GM18502 (cell line): ENCODE measurements around the gene CTU2.
"Not testable (repeated sequence)": the region's sequence is repeated elsewhere in the genome, so short reads cannot be mapped to it uniquely, and the experiment has no call there.

Source experiments
- ATAC-seq: cut with Tn5 transposase; IDR thresholded peaks from one replicate; pipeline ENCODE4 v1.9.1; 2021; ENCODE audit warnings: mild to moderate bottlenecking; ENCODE audit not compliant: unreplicated experiment, poor library complexity

The CTU2 gene

DNA sequence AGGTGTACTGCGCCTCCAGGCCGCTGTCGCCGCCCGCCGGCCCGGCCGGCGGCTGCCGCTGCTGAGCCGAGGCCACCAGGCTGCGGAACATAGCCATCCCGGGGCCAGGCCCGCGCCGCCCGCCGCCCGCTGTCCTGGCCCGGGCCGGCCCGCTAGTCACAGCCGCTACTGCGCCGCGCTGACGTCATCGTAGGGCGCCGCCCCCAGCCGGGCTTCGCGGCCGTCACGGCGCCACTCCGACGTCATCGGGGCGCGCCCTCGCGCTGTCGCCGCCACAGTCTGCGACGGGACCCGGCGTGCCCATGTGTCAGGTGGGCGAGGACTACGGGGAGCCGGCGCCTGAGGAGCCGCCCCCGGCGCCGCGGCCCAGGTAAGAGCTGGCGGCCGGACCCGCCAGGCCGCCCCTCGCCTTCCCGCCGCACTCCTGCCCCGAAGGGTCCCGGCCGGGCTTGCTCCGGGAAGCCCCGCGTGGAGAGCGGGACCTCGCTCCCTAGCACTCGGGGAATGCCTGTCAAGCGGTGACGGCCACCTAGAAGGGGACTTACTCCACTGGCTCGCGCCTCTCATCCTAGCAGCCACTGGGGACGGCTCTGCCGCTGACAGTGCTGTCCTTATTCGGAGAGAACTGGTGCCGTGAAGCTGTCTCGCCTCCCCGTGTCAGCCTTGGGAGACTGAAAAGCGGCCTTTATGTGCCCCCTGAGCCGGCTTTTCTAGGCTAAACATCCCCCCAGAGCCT is at the start of gene CTU2, which contains the start of gene RNF166:
Gene CTU2 (plus strand): TSS at position 275 of the 736 bp plus-strand sequence. CDS start 28 bp downstream, at position 303.
Gene RNF166 (minus strand): TSS at position 180 of the 736 bp plus-strand sequence. CDS start 83 bp downstream, at position 97.
- ATAC-seq, result peak; percentile 69

DNA sequence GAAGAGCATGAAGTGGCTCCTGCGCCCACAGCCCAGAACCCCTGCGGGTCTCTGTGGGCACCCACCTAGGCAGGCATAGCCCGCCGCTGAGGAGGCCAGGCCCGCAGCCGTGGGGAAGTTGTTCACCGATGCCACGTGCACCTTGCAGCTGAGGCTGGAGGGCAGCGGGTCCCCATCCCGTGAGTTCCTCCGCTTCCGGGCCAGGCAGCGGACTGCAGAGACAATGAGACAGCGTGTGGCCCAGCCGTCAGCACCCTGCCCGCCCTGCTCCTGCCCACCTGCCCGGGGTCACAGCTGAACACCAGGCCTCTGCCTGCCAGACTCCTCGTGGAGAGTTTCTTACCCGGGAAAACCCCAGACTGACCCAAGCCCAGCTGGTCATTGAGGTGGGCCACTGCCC is 48.9 kb upstream of the CTU2 start:
- ATAC-seq, result no peak

DNA sequence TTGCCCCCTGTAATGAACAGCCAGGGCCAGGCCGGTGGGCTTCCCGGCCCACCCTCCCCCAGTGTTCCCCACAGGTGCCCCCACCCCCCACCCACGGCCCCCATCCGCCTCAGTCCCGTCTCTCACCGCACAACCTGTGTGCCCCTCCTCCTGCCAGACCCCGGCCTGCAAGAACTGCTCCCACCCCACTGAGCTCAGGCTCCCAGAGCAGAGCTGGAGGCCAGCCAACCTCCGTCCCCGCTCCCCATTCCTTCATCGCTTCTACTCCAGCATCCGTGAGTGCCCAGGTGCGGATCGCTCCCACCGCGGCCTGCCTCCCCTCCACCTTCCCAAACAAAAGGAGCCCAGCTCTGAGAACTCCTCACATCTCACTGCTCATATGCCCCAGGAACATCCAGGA is 47.6 kb upstream of the CTU2 start:
- ATAC-seq, result no peak

DNA sequence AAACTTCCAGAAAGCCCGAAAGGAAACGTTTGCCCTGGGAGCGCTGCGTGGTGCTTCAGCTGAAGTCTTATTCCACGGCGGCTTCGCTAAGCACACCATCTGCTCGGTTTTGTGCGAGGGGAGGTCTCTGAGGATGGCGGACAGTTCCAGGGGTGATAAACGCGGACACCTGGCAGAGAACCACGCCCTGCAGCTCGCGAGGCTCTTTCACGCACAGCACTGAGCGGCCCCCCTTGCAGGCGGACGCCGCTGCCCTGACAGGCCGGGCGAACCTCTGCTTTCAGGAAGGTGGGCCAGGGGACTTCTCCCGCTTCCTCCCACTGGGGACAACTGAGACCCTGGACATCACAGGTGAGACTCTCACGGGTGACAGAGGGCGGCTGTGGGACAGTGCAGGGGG is 47.1 kb upstream of the CTU2 start:
- ATAC-seq, result no peak

DNA sequence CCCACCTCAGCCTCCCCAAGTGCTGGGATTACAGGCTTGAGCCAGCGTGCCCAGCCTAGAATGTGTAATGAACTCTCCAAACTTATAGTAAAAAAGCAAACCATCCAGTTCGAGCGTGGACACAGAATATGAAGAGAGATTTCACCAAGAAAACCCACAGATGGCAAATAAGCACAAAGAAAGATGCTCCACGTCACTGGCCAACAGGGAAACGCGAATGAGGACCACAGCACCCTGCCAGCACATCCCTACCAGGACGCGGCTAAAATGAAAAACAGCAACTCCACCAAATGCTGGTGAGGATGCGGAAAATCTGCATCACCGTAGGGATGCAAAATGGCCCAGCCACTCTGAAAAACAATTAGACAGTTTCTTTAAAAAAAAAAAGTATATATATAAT is 44.8 kb upstream of the CTU2 start:
- ATAC-seq, result no peak

DNA sequence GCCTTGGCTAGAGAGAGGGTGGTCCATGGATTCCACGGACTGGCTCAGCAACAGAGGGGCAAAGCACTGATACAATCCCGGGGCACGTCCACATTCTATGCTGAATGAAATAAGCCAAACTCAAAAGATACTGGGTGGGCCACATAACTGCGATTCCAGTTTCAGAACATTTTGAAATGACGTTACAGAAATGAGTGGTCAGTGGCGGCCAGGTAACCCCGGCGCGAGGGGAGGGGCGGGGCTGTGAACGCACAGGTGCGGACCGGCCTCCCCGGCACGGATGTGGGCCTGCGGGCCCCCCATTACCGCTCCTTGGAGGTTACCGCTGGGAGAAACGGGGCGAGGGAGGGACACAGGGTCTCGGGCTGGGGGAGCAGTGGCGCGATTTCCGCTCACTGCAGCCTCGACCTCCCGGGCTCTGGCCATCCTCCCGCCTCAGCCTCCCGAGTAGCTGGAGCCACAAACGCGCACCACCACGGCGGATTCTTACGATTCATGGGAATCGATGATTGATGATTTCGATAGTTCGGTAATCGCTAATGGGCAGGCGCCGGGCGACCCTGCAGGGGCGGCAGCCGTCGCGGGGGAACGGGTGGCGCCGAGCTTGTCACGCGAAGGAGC is 44.0 kb upstream of the CTU2 start:
- ATAC-seq, result no peak

DNA sequence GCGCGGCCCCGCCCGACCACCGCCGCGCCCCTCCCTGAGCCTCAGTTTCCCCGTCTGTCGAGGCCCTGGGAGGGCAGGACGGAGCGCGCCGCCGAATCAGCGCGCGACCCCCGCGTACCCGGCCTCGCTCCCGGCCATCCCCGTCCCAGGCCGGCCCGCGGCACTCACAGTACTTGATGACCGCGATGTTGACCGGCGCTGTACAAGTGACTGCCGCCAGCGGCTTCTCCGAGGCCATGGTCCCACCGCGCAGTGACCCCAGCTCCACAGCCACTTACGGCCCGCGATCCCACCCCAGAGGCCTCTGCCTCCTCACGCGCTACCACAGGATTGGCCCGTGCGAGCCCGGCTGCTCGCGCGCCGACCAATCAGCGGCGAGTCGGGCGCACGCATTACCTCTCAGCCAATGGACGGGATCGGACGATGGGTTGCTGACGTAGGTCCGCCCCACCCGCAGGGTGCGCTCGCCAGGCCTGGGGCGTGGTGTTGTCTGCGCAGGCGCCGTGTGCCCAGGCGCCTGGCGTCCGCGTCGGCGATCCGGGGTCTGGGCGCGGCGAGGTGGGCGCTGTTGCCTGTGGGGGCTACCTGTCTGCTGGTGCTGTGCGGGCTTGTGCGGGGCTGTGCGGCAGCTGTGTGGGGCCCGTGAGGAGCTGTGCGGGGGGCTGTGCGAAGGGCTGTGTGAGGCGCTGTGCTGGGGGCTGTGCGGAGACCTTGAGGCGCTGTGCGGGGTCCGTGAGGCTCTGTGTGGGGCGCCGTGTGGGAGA is 43.3 kb upstream of the CTU2 start, which contains the start of gene MVD:
Gene MVD (minus strand): TSS at position 249 of the 764 bp plus-strand sequence. CDS start 11 bp downstream, at position 238.
- peak; percentile 90 for ATAC-seq

DNA sequence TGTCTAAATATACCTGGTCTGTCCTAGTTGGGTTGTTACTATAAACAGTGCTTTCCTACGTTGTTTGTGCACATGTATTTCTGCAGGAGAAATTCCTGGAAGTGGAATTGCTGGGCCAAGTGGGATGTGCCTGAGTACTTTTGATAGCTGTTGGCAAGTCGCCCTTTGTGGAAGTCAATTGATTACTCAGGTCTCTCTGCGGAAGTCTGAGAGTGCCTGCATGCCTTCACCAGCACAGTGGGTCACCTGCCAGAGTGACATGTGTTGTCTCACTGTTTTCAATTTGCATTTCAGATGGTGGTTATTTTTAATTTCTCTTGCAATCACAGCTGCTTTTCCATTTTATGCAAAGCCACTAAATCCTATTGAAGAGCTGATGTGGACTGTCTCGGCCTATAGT is 41.2 kb upstream of the CTU2 start:
- ATAC-seq, result no peak

DNA sequence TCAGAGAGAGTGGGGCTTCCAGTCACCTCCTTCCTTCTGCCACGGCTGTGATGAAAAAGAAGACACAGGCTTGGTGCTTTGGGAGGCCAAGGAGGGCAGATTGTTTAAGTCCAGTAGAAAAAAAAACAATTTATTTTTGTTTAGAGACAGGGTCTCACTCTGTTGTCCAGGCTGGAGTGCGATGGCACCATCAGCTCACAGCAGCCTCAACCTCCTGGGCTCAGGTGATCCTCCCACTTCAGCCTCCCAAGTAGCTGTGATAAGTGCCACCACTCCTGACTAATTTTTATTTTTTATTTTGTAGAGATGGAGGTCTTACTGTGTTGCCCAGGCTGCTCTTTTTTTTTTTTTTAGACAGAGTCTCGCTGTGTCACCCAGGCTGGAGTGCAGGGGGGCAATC is 40.7 kb upstream of the CTU2 start:
- no peak for ATAC-seq

DNA sequence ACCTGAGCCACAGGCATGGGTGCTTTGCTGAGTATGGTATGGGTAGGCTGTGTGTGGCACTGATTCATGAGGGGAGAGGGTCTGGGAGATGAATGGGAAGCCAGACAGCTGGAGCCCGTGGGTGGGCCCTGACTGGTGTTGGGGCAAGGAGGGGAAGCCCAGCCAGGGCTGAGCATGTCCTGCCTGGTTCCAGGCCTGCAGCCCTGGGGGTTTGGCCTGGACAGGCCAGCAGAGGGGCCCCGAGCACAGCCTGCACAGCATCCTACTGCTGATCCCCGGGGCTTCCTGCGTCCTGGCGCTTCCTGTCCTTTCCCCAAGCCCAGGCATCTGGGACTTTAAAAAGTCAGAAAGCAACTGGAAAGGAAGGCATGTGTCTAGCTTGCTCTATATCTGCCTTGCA is 38.8 kb upstream of the CTU2 start:
- ATAC-seq, result no peak

DNA sequence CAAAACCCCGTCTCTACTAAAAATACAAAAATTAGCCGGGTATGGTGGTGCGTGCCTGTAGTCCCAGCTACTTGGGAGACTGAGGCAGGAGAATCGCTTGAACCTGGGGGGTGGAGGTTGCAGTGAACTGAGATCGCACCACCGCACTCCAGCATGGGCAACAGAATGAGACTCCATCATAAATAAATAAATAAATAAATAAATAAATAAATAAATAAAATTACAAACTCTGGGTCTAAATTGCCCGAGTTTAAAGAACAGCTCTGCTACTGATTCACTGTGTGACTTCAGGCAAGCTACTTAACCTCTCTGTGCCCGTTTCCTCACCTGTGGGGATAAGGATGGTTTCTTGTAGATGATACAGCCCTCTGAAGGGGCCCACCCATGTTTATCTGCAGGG is 36.8 kb upstream of the CTU2 start:
- ATAC-seq, result not testable (repeated sequence)

DNA sequence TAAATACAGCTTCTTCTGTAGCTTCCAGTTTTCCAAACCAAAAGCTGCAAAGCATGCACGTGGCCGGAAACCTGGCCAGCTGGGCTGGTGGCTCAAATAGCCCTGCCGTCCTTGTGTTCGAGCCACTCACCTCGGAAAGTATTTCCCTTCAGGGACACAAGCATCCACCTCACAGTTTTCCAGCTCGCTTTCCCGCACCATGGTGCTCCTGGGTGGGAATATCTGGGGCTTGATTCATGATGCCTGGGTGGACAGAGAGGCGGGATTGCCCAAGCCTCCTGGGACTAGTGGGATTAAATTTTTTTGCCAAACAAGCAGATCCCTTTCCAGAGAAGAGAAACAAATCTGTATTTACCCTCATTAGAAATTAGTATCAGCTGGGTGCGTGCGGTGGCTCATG is 36.3 kb upstream of the CTU2 start:
- no peak for ATAC-seq

DNA sequence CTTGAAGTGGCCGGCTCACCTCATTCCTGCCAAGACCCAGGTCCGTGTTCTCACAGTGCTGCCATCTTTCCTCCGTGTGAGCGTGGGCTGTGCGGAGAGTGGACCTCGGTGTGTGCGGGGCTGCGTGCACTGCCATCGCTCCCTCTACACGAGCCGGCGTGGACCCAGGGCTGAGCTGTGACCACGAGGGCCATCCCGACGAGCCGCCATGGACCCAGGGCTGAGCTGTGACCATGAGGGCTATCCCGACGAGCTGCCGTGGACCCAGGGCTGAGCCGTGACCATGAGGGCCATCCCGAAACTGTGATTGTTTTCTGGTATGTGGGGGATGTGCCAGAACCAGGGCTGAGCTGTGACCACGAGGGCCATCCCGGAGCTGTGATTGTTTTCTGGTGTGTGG is 34.5 kb upstream of the CTU2 start:
- no peak for ATAC-seq

DNA sequence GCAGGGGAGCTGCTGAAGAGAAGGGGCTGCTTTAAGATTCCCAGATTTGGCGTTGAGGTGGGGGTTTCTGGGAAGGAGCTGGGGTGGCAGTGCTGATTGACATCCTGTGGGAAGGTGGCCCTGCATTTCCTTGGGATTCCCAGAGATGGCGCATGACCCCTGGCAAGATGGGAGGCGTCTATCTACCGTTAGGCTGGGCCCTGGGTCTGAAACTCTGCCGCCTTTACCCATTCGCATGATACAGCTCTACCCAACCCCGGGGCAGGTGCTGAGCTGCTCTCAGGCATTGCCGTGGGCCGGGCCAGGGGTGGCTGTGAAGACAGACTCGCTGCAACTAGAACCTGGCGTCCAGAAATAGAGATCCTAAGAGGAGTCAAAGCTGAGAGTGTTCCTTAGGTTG is 33.5 kb upstream of the CTU2 start:
- no peak for ATAC-seq

DNA sequence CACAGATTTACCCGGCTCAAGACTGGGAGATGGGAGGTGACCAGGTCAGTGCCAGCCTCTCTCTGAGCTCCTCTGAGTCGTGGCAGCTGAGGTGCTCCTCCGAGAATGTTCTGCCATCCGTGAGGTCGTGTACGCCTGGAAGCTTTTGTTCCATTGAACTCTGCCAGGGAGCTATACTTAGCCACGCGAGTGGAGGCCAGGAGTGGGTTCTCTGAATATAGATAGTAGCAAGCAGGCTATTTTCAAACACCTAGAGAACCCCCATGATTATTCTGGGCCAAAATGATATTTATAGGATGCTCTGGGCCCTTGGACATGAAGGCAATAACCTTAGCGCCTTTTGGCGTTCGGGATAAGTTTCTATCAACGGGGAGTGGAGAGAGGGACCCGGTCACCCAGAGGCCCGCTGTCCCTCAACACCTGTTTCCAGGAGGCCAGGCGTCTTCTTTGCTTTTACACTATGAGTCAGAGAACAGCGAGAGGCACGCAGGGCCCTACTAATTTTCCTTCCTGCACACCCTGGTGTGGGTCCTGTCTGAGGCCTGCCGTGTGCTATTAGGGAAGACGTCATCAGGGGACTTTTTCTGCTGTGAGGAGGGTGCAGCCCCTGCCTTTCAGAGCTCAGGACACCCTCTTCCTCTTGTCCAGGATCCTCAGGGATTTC is 32.5 kb upstream of the CTU2 start:
- ATAC-seq, result no peak

DNA sequence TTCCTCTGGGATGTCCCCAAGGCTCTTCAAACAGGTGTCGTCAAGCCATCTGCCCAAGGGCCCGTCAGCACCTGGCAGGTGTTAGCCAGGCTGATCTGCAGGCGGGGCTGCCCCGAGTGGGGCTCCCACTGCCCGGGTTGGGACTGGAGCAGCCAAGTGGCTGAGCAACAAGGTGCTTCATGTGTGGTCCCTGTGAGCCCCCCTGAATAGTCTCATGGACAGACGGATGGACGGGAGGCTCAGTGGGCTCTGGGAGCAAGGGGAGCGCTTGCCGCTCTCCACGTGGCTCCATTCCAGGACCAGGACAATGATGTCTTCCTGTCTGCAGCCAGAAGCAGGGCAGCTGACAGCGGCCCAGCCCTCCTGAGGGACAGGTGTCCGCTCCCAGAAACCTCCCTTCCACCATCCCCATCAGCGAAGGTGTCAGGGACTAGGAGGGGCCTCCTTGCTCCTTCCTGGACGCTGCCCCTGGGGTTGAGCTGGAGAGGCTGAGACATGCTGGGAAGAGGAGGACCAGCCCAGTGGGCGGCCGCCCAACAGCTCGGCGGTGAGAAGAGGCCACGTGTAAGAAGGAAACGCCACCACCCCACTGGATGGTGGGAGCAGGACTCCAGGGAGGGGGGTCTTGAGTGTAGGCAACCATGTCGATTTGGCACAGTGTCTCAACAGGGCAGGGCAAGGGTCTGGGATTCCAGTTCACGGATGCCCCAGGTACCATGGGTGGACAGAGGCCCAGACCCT is 29.6 kb upstream of the CTU2 start:
- no peak for ATAC-seq

DNA sequence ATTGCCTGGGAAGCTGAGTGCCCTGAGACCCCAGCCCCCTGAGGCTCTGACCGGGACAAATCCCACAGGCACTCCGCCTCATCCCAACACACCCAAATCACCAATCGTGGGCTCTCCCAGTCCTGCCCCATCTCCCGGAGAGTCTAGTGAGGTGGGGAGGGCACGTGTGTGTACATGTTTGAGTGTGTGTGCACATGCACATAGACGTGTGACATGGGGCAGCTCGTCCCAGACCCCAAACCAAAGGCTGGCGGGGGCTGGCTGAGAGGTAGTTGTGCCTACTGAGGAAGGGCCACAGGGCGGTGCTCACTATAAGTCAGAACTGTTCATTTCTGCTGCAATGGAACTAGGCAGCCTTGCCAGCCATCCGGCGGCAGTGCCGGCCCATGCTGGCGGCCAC is 28.6 kb upstream of the CTU2 start:
- ATAC-seq, result no peak

DNA sequence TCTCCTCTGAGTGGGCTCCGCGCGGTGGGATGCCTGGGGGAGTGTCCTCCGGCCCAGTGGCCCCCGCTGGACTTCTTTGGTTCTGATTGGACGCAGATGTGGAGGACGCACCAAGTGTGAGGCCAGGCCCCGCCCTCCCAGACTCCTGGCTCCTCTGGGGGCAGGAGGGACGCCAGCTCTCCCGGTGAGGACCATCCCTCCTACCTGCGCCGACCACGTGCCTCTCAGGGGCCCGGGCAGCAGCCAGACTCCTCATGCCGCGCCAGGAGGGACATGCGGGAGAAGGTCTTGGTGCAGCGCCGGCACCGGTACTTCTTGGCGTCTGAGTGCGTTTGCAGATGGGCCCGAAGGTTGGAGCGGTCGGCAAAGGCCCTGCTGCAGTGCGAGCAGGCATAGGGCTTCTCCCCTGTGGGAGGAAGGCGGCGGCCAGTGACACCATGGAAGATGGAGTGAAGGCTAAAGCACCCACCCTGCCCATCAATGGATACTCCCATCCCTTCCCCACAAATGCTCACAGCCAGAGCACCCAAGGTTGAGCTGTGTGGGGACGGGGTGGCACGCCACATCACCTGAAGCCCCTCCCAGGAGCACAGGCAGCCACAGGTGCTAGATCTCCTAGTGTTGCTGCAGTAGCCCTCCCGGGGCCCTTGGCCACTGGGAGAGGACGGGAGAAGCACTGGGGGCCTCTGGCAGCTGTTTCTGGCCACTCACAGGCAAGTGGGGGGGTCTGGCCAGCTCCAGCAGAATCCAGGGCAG is 27.9 kb upstream of the CTU2 start:
- ATAC-seq, result no peak

DNA sequence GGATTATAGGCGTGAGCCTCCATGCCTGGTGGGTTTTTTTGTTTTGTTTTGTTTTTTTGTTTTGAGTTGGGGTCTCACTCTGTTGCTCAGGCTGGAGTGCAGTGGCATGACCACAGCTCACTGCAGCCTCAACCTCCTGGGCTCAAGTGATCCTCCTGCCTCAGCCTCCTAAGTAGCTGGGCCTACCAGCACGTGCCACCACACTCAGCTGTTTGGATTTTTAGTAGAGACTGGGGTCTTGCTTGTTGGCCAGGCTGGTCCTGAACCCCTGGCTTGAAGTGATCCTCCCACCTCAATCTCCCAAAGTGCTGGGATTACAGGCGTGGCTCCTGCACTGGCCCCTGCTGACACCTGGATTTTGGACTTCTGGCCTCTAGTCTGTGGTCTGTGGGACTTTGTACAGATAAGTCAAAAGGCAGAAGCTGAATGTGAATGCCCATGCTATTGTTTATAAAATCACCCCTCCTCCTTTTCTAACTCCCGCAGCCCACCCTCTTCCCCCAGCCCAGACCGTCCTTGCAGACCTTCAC is 25.7 kb upstream of the CTU2 start:
- no peak for ATAC-seq
